HepG2 (cell line): ENCODE measurements around the gene SIX5. TPM values are rescaled to one million over a fixed set of nuclear protein-coding genes. Genes with fewer than 3 reads are reported as not detected.

Experiments
- EEA1 ChIP-seq: sonication (generic); formaldehyde crosslinking; IDR thresholded peaks from 2 replicates; pipeline ENCODE4 v1.5.1; 2020; ENCODE audit warnings: mild to moderate bottlenecking, missing genetic modification reagents, borderline replicate concordance
- MAFF ChIP-seq: IDR thresholded peaks from 2 replicates; pipeline ENCODE4 v1.6.1; 2011; ENCODE audit warnings: low read depth, low read length, improper control_type of control experiment
- MYNN ChIP-seq: sonication (generic); formaldehyde crosslinking; IDR thresholded peaks from 2 replicates; pipeline ENCODE4 v1.4.0; 2020; ENCODE audit warnings: mild to moderate bottlenecking, low read depth, missing genetic modification reagents
- ZFP36L1 ChIP-seq: sonication (generic); formaldehyde crosslinking; IDR thresholded peaks from 2 replicates; pipeline ENCODE4 v1.8.0; 2022; ENCODE audit warnings: mild to moderate bottlenecking, missing genetic modification reagents, moderate library complexity
- ZFP82 ChIP-seq: sonication (generic); formaldehyde crosslinking; IDR thresholded peaks from 2 replicates; pipeline ENCODE4 v1.5.1; 2020; ENCODE audit warnings: mild to moderate bottlenecking, missing genetic modification reagents, borderline replicate concordance
- ZNF10 ChIP-seq: sonication (generic); formaldehyde crosslinking; IDR thresholded peaks from 2 replicates; pipeline ENCODE4 v1.4.0; 2020; ENCODE audit warnings: mild to moderate bottlenecking, low read depth, missing genetic modification reagents, borderline replicate concordance
- ZNF180 ChIP-seq: sonication (generic); formaldehyde crosslinking; IDR thresholded peaks from 2 replicates; pipeline ENCODE4 v1.4.0; 2020; ENCODE audit warnings: low read depth, missing genetic modification reagents, borderline replicate concordance
- ZNF333 ChIP-seq: sonication (generic); formaldehyde crosslinking; IDR thresholded peaks from 2 replicates; pipeline ENCODE4 v1.4.0; 2020; ENCODE audit warnings: mild to moderate bottlenecking, missing genetic modification reagents, borderline replicate concordance
- ZNF589 ChIP-seq: sonication (generic); formaldehyde crosslinking; conservative IDR thresholded peaks from 2 replicates; pipeline ENCODE4 v1.8.0; 2022; ENCODE audit warnings: mild to moderate bottlenecking, moderate library complexity, missing genetic modification reagents
- polyA plus RNA-seq, 8 experiments: library from polyadenylated mRNA; depleted of rRNA in 3 of 8; stranded (reverse) in 7 of 8; unstranded in 1 of 8; fragments of >200 nt; fragmentation: Illumina TruSeq in 4 of 8; extraction: Trizol in 4 of 8; gene quantifications; 2 replicates each; pipeline versions ENCODE4 v1.2.1 to v1.2.3, GENCODE V29; 2011 to 2016; ENCODE audit warnings: low read depth in 4 of 8, missing spikeins in 1 of 8, mixed read lengths in 1 of 8; ENCODE audit not compliant: insufficient read depth in 1 of 8
- total RNA-seq, 5 experiments: library from RNA; depleted of rRNA; stranded (reverse); fragments of >200 nt; fragmentation: Illumina TruSeq; extraction: Trizol; gene quantifications; 2 replicates each; pipeline ENCODE4 v1.2.3, GENCODE V29; 2016; ENCODE audit warnings: low read depth in 1 of 5
- TF ChIP-seq, protein P1 (sequence below): sonication (generic); formaldehyde crosslinking; IDR thresholded peaks from 2 replicates; pipeline ENCODE4 v1.5.1; 2020; ENCODE audit warnings: mild to moderate bottlenecking, missing genetic modification reagents, borderline replicate concordance
- TF ChIP-seq, protein P2 (sequence below): sonication (generic); formaldehyde crosslinking; IDR thresholded peaks from 2 replicates; pipeline ENCODE4 v1.5.0; 2020; ENCODE audit warnings: mild to moderate bottlenecking, missing genetic modification reagents
- TF ChIP-seq, protein P3 (sequence below): sonication (generic); formaldehyde crosslinking; IDR thresholded peaks from 2 replicates; pipeline ENCODE4 v1.4.0; 2020; ENCODE audit warnings: missing genetic modification reagents, mild to moderate bottlenecking, borderline replicate concordance
- TF ChIP-seq, protein P4 (sequence below): IDR thresholded peaks from 2 replicates; pipeline ENCODE4 v1.6.1; 2016
- TF ChIP-seq, protein P5 (sequence below): fragments of 450-650 bp; IDR thresholded peaks from 2 replicates; pipeline ENCODE4 v1.6.1; 2016
- TF ChIP-seq, protein P6 (sequence below), 2 experiments: sonication (generic) in 1 of 2; formaldehyde crosslinking in 1 of 2; IDR thresholded peaks; 2 replicates each; pipeline versions ENCODE4 v1.5.1 to v1.6.1; 2011 to 2020; ENCODE audit warnings: borderline replicate concordance in 1 of 2, low read depth in 1 of 2, low read length in 1 of 2, mild to moderate bottlenecking in 1 of 2, missing genetic modification reagents in 1 of 2, moderate library complexity in 1 of 2

Gene SIX5
- total and polyA plus RNA-seq, 2 of the 13 experiments (the other 11 are each of a cell fraction or from before 2014, with no cell fraction given) = 7.7 to 10.5 TPM

DNA sequence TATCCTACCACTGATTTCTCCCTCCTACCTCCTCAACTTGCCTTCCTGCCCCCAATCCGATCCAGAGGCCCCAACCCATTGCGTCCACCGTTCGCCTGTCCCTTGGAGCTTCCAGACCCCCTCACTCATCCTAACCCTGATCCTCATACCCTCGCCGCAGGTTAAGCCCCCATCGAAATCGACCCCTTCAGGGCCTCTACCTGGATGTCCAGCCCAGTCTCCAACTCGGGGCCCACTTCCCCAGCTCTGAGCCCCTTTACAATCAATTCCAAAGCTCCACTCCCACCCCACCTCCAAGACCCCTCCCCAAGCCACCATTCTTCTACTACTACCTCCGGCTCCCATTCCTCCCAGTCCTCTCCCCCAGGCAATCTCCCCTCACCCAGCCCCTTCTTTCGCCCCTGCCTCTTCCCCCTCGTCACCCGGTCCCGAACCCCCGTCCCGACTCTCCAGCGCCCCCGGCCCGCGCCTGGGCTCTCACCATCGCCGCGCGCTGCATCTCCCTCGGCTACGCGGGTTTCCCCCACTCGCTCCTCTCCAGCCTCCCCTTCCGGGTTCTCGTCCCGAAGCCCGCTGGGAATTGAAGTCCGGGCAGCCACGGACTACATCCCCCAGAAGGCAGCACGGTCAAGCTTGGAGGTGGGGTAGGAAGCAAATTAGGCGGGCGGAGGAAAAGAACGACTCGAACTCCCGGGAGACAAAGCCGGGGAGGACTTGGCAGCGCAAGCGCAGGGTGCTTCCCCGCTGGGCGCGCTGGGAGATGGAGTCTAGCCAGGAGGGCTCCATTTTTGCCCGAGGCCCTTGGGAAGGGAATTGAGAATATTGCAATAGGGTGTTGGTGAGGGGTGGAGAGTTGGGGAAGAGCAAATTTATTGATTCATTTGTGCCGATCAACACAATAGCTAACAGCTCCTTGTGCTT, 38.4 kb downstream of the SIX5 start, which contains the start of gene FBXO46 (continued):
- TF ChIP-seq, protein P1, sequence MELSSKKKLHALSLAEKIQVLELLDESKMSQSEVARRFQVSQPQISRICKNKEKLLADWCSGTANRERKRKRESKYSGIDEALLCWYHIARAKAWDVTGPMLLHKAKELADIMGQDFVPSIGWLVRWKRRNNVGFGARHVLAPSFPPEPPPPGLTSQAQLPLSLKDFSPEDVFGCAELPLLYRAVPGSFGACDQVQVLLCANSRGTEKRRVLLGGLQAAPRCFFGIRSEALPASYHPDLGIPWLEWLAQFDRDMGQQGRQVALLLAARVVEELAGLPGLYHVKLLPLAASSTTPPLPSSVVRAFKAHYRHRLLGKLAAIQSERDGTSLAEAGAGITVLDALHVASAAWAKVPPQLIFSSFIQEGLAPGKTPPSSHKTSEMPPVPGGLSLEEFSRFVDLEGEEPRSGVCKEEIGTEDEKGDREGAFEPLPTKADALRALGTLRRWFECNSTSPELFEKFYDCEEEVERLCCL (CRISPR knock-in tag) = no peak
- TF ChIP-seq ZNF180 (no peak), ZFP82 (no peak), MYNN (CRISPR knock-in tag) (no peak), ZNF589 (CRISPR knock-in tag) (peak; percentile 80; the same call in 1 of the 2 replicates), ZNF10 (CRISPR knock-in tag) (no peak), ZNF333 (CRISPR knock-in tag) (no peak), ZFP36L1 (CRISPR knock-in tag) (peak; percentile 37; the same call in 1 of the 2 replicates), EEA1 (CRISPR knock-in tag) (no peak), MAFF (no peak)
- TF ChIP-seq, protein P2, sequence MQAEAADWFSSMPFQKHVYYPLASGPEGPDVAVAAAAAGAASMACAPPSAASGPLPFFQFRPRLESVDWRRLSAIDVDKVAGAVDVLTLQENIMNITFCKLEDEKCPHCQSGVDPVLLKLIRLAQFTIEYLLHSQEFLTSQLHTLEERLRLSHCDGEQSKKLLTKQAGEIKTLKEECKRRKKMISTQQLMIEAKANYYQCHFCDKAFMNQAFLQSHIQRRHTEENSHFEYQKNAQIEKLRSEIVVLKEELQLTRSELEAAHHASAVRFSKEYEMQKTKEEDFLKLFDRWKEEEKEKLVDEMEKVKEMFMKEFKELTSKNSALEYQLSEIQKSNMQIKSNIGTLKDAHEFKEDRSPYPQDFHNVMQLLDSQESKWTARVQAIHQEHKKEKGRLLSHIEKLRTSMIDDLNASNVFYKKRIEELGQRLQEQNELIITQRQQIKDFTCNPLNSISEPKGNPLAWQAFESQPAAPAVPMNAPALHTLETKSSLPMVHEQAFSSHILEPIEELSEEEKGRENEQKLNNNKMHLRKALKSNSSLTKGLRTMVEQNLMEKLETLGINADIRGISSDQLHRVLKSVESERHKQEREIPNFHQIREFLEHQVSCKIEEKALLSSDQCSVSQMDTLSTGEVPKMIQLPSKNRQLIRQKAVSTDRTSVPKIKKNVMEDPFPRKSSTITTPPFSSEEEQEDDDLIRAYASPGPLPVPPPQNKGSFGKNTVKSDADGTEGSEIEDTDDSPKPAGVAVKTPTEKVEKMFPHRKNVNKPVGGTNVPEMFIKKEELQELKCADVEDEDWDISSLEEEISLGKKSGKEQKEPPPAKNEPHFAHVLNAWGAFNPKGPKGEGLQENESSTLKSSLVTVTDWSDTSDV = no peak
- TF ChIP-seq, protein P3, sequence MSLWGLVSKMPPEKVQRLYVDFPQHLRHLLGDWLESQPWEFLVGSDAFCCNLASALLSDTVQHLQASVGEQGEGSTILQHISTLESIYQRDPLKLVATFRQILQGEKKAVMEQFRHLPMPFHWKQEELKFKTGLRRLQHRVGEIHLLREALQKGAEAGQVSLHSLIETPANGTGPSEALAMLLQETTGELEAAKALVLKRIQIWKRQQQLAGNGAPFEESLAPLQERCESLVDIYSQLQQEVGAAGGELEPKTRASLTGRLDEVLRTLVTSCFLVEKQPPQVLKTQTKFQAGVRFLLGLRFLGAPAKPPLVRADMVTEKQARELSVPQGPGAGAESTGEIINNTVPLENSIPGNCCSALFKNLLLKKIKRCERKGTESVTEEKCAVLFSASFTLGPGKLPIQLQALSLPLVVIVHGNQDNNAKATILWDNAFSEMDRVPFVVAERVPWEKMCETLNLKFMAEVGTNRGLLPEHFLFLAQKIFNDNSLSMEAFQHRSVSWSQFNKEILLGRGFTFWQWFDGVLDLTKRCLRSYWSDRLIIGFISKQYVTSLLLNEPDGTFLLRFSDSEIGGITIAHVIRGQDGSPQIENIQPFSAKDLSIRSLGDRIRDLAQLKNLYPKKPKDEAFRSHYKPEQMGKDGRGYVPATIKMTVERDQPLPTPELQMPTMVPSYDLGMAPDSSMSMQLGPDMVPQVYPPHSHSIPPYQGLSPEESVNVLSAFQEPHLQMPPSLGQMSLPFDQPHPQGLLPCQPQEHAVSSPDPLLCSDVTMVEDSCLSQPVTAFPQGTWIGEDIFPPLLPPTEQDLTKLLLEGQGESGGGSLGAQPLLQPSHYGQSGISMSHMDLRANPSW (CRISPR knock-in tag) = no peak
- TF ChIP-seq, protein P4, sequence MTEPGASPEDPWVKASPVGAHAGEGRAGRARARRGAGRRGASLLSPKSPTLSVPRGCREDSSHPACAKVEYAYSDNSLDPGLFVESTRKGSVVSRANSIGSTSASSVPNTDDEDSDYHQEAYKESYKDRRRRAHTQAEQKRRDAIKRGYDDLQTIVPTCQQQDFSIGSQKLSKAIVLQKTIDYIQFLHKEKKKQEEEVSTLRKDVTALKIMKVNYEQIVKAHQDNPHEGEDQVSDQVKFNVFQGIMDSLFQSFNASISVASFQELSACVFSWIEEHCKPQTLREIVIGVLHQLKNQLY = no peak
- TF ChIP-seq, protein P5, sequence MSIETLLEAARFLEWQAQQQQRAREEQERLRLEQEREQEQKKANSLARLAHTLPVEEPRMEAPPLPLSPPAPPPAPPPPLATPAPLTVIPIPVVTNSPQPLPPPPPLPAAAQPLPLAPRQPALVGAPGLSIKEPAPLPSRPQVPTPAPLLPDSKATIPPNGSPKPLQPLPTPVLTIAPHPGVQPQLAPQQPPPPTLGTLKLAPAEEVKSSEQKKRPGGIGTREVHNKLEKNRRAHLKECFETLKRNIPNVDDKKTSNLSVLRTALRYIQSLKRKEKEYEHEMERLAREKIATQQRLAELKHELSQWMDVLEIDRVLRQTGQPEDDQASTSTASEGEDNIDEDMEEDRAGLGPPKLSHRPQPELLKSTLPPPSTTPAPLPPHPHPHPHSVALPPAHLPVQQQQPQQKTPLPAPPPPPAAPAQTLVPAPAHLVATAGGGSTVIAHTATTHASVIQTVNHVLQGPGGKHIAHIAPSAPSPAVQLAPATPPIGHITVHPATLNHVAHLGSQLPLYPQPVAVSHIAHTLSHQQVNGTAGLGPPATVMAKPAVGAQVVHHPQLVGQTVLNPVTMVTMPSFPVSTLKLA = peak; percentile 18; the same call in 1 of the 2 replicates
- TF ChIP-seq, protein P6, sequence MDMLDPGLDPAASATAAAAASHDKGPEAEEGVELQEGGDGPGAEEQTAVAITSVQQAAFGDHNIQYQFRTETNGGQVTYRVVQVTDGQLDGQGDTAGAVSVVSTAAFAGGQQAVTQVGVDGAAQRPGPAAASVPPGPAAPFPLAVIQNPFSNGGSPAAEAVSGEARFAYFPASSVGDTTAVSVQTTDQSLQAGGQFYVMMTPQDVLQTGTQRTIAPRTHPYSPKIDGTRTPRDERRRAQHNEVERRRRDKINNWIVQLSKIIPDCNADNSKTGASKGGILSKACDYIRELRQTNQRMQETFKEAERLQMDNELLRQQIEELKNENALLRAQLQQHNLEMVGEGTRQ (IDR thresholded peaks at IDR 0.05; ENCODE audit: low read depth, low read length) = no peak
- TF ChIP-seq, protein P6 (CRISPR knock-in tag; IDR thresholded peaks at IDR 0.05; ENCODE audit: borderline replicate concordance) = no peak; the same call in 1 of the 2 replicates
